Hypothalamus (tissue), 51 donors: Measurements from ENCODE around the gene ADCYAP1R1.

Source experiments
- DNase-seq, 51 donors: peaks; one replicate each; lab custom pipeline; 2025; lab: John Stamatoyannopoulos, UW

Gene ADCYAP1R1

DNA sequence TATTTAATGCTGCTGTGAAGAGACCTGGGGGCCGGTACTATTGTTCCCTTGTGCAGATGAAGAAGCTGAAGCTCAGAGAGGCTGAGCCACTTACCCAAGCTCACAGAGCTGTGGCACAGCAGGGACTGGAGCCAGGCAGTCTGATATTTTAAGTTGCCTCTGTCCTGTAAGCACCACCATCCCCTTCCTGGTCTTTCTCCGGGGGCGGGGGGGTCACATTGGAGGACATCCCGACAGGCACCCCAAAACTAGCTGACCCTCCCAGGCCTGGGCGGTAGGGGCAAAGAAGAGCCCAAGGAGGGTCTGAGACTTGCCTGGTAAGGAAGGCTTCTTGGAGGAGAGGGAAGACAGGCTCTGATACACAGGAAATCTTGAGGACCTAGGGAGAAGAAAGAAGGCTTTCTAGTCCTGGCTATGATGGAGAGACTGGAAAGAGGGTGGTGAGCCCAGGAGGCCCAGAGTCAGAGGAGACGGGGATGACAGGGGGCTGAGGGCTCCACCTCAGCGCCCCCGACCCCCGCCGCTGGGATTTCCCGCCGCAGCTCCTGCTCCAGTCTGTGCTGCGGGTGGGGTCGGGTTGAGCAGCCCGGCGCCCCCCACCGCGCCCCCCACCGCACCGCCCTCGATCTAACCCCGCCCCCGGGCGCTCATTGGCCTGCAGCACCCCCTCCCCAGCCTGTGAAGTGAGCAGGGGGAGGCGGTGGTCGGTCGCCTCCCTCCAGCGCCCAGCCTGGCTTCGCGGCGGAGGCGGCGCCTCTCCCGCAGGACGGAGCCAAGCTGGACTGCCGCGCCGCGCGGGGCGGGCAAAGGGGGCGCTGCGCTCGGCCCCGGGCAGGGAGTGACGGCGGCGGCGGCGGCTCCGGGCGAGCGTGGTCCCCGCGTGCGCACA, at the start of gene ADCYAP1R1:
ADCYAP1R1 (plus strand) TSS at position 711 of the 889 bp plus-strand sequence. CDS start 10,957 bp downstream, outside the sequence.
- DNase-seq = peak in 43 of 51 donors; percentile 13 to 87 (median 65)

DNA sequence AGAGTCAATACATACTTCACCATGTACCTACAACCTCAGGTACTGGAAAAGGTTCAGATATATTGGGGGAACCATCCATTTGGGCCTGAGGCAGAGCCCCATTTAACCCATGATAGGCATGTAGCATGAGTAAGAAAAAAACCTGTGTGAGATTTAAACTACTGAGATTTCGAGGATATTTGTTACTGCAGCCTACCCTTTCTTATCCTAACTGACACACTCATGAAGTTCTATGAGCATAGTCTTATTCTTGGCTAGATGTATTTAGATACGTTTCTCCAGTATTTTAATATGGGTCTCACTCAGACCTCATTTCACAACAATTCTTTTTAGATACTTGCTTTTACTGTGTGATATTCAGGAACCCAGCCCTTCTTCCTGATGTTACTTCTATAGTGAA, 49.0 kb upstream of the ADCYAP1R1 start:
- DNase-seq = no peak

DNA sequence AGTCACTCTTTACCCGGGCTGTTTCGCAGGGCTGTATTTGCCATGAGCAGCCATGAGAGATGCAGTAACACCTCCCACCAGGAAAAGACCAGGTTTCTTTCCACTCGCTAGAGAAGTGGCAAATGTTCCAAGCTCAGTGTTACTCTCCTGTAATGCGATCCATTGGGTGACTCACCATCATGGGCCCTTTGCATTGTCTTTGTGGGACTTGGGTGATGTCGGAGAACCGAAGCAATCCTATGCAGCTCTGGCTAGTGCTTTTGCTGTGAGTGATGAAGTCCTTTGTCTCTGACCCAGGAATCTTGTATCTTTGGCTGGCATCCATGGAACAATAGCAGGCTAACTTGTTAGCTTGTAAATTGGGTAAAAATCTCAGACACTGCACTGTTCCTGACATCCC, 48.4 kb upstream of the ADCYAP1R1 start:
- DNase-seq = no peak

DNA sequence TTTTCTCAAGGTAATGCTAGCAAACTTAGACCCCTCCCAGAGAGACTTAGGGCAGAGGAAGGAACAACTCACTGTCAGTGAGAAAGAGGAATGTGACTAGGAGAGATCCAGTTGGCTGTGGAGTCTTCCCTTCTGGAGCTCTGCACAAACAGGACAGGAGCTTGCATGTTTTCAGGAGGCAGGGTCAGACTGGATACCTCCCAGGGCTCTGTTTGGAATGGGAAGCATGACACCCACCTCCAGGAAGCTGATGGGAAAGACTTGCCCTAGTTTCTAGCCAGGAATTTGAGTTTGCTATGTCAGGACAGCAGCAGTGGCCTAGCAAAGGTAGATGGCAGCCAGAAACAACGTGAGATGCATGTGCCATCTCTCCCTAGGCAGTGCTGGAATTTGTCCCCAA, 47.7 kb upstream of the ADCYAP1R1 start:
- no peak for DNase-seq

DNA sequence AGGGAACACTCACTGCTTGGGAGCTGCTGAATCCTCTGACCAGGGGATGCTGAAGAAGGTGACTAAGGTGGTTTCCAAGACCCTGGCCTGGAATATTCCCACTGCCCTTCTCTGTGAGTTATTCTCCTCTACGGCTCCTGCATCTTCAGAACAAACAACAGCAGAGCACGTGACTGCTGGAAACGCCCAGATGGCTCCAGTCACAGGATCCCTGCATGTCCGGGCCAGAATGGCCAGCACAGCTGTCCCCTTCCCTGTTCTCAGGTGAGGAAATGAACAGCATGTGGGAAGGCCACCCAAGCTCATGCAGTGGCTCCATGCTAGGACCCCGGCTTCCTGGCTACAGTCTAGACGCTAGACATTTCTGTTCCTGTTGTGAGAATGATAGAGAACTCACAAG, 45.3 kb upstream of the ADCYAP1R1 start:
- DNase-seq = no peak

DNA sequence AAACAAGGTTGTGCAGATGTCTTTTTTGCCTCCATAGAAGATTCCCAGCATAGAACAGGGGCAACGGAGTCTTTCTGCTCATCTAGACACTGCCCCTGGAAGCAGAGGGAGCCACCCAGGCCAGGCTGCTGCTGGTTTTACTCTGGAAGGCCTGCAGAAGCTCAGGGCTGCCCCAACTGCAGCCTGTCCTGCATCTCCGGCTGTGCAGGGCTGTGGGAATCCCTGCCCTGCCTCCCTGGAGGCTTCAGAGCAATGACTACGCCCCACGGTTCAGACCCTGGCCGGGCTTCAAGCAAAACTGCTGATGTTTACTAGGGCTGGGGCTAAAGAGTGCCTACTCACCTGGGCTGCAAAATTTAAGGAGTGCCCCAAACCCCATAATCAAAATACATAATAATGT, 44.5 kb upstream of the ADCYAP1R1 start:
- no peak for DNase-seq

DNA sequence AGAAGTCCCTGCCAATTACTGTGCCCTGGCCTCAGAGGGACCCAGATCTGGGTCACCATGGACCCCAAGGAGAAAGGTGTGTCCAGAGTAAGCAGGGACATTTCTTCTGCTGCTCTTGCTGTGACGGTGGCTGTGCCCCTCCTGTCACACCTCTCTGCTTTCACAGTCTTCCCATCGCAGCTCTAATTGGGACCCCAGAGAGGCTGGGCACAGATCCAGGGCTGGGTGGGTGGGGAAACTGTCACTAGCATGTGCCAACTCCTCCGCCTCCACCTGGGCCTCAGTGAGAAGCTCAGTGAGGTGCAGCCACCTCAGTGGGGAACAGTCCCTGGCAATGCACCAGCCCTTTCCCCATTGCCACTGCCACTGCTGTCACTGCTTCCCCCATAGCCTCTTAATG, 37.3 kb upstream of the ADCYAP1R1 start:
- DNase-seq = no peak

DNA sequence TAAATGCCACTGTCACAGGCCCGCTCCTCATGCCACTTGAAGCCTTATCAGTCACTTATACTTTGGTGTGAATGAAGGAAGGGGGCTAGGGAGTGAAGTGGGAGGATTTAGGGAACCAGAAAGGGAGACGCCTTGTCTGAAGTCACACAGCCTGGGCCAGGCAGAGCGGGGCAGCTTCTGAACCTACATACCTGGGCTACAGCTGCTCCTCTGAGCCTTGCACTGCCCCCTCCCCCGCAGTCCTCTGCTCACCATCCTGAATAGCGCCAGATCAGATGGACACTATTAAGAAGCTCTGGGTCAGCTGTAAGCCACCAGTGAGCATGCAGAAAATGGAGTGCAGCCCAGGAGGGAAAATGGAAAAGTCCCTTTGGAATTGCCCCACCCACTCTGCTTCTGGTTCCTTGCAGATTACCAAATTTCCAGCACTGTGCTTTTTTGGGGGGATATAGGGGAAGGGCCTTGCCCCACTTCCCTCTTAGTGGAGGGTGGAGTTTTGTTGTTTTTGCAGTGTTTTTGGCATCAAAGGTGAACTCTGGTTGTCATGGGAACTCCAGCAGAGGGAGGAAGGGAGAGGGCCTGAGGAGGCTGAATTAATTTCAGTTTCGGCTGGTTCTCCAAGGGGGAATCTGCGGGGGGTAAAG, 35.0 kb upstream of the ADCYAP1R1 start:
- DNase-seq = no peak

DNA sequence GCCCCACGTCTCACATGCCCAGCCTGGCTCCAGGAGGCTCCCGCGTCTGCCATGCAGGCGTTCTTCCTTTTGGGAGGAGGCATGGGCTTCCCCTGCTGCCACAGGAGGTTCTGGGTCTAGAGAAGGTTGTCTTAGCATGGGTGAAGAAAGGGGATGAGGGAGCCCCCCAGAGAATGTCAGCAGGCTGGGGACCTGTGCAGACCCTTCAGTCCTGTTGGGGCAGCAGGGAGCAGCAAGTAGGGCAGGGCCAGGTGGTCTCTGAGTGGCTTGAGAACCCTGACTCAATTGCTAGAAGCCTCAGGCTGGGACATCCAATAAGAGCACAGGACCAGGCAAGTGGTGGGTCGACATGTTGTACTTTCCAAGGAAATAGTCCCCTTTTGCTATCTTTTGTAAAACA, 34.4 kb upstream of the ADCYAP1R1 start:
- no peak for DNase-seq

DNA sequence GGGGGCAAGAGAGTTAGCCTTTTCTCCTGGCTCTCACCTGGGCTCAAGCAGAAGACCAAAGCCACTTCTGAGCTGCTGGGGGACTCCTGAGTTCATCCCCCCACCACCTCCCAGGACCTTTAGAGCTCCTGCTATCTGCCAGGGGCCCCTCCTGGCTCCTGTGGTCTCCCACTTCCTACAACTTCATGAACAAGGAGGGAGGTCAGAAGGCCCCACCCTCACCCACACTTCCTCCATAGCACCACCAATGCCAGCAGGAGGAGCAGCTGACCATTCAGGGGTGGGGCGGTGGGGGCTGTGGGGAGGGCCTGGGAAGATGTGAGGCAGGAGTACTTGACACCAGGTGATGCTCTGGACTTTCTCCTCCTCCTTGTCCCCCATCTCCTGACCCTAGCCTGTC, 32.6 kb upstream of the ADCYAP1R1 start:
- DNase-seq = no peak

DNA sequence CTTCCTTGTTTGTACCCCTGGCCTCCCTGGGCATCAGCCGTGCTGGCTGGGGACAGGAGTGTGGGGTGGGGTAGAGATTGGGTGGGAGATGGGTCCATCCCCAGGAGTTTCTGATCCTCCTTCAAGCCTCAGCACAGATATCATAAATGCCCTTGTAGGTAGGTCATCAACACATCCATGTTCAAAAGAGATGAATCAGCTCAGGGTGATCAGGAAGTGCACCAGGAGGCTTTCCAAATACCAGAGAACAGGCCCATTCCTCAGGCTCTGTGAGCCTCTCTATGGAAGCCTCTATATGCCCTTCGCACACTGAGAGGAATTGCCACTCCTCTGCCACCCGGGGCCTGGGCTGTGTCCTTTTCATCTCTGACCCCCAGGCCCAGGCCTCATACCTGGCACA, 31.9 kb upstream of the ADCYAP1R1 start:
- no peak for DNase-seq

DNA sequence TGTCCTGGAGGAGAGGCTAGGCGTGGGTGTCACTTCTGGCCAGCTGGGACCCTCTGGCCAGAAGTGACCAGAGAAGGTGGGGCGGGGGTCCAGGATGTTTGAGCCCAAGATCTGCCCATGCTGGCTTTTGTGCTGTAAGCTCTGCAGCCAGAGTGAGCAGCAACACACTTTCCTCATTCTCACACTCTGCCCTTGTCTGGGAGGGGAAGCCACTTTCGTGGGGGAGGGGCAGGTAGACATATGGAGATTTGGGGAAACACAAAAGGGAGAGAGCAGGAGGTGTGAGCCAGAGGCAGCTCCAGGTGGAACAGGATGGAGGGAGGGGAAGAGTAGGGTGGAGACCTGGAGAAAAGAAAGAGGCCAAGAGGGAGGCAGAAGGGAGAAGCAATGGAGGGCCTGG, 31.5 kb upstream of the ADCYAP1R1 start:
- no peak for DNase-seq

DNA sequence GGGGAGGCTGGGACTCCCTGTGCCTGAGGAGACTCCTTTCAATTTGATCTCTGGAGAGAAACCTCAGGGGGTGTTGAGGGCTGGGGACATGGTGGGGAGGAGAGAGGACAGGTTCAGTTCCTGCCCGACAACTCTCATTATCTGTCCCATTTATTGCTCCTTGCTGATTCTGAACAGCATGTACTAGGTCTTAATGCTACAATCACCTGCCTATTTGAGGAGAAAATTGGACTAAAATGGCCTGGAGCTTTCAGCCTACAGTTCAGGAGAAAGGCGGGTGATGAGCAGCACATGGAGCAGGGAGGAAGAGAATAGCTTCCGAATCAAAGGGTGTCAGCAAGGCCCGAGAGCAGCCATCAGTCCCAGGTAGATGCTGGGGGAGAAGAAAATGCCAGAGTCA, 30.0 kb upstream of the ADCYAP1R1 start:
- DNase-seq = peak in 1 of 51 donors; percentile 3

DNA sequence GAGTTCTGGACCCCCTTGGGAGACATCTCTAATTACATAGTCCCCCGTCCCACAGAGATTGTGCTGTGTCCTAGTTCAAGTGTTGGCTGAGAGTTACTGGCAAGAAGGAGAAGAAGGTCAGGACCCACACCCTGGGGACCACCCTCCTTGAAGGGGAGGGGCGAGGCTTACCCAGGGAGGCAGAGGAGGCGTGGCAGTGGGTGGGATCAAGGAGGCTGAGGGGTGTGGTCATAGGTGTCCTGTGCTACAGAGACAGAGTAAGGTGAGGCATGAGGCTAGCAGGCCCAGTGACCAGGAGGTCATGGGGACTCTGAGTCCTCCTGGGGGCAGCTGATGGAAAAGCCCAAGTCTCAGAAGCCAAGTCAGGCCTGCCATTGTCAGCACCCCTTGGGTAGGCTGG, 29.4 kb upstream of the ADCYAP1R1 start:
- DNase-seq = no peak

DNA sequence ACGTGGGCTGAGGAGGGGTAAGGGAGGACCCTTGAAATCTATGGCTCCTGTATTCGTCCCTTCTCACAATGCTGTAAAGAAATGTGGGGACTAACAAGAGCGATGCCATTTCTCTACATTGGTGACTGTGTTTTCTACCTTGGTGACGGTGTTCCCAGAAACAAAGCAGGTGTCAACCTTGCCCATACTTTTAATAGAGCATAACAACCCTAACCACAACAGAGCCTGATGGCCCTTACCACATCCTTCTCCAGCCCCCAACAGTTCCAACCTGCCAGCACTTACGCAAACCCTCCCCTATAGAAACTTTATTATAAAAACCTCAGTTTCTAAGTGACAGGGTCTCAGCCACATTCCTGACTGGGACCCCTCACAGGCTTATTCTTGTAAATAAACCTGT, 28.2 kb upstream of the ADCYAP1R1 start:
- no peak for DNase-seq

DNA sequence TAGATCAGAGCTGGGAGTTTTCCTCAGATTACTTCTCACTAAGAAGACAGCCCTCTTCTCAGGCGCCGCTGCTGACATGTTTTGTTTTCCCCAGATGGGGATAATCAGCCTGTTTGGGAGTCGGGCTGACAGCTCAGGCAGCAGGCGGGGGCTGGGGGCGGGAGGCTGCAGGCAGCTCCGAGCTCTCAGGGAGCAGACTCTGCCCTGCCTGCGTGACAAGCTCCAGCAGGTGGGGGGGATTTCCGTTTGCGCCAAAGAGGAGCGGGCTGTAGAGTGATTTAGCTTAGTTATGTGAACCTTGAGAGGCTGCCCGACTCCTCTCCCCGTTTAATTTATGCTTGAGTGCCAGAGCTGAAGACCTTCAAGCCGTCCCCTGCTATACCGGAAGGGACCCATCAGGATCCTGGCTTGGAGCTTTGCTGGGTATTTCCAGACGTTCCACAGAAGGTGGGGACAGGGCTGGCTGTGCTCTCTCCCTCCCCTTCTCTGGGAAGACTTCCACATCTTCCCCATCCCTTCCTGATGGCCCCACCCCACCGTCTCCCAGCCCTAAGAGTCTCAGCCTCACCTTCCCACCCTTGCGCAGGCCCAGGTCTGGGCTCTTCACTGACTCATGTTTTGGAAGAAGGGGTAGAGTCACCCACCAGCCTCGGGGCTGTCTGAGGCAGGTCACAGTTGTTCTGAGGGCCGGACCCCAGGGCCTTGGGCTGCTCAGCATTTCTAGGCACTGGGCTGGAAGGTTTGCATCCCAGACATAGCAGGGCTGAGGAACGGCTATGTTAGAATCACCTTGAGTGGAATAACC, 24.7 kb upstream of the ADCYAP1R1 start:
- DNase-seq = peak in 28 of 51 donors; percentile 3 to 78 (median 20)

DNA sequence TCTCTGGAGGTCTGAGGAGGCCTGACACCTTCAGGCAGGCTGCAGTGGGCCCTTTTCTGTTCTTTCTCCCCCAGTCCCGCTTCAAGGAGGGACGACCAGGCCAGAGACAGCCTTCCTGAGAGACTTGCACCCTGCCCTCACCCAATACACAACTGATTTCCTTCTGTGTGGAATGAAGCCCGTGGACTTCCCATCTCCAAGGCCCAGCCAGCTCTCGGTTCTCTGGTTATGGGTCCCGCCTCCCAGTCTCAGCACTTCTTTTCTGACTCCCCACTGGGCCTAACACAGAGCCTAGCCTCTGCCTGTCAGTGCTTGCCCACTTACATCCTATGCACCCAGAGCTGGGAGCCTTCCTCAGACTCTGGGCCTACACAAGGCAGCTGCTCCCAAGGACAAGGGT, 24.1 kb upstream of the ADCYAP1R1 start:
- DNase-seq = no peak

DNA sequence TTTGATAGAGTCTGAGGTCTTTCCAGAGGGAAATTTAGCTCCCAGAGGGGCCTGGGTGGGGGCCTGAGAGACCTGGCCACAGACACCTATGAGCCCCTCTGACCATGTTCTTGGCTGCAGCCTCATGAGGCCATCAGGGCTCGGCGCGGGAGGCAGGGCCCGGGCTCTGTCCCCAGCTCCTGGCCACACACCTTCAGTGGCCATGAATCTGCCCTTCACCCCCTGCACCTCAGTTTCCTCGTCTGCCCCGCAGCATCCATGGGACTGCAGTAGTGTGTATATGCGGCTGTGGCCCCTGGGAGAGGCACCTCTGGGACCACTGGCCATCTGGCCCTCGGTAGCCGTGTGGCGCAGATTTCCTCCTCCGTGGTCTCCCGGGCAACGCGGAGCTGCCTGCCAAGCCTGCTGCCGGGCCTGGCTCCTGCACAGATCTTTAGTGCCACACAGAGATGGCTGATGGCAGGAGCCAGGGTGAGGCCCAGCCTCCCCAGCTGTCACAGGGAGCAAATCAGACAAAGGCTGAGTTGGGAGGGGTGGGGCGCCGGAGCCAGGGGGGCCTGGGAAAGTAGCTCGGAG, 23.6 kb upstream of the ADCYAP1R1 start:
- DNase-seq = peak in 40 of 51 donors; percentile 6 to 81 (median 54)

DNA sequence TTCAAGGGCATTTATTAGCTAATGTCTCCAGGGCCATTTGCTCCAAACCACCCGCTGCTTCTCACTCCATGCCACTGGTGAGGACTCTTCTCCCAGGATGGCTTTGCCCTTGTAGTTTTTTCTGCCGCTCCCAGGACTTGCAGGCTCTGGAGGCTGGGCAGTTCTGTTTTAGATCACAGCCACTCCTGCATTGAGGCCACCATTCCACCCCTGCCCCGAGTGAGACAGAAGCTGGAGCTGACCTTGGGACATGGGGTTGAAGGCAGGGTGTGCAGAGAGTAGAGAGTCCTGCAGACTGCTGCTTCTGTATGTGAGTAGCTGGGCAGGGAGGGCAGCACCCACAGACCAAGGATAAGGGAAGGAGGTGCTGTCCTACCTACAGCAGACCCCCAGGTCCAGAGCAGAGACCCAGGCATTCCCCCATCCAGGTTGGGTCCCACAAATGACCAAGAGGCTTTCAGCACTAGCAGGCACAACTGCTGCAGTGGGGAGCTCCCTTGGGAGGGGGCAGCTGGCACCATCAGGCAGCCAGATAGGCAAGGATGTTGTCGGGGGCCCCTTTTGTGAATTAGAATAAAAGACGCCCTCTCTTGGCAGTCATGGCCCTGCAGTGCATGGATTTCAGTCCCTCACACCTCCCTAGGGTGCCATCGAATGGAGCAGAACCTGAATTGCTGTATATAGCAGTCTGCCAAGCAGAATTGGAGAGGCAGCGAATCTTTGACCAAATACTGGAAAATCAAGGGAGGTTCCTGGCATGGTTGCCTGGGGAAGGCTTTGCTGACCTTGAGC, 22.7 kb upstream of the ADCYAP1R1 start:
- DNase-seq = no peak

DNA sequence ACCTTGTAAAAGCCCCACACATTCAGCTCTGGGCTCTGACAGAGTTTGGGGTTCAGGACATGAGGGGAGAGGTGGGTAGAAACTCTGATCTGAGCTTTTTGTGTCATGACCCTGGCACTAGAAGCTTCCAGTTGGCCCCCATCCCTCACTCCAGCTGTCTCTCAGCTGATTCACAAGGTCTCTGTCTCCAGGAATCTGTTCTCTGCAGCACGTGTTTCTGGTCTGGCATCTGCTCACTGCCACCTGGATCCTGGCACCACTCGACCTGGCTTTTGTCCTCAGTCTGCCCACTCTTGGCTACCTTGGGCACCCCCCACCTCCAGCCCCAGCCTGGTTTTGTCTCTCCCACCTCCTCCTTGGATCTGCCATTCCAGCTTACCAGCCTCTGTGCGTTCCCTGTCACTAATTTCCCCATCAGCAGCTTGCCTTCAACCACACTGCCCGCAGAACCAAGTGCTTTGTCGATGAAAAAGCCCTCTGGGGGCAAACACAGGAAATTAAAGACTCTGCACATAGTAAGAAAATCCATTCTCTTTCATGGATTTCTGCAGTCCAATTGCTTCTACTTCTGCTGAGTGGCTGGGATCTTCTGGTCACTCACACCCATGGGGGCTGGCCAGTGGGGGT, 18.3 kb upstream of the ADCYAP1R1 start:
- DNase-seq = no peak
